ENCODE results near the gene ADCK2. TPM values are rescaled to one million over a fixed set of nuclear protein-coding genes. Genes with fewer than 3 reads are reported as not detected.
"Not testable (repeated sequence)": the region's sequence is repeated elsewhere in the genome, so short reads cannot be mapped to it uniquely, and the experiment has no call there.

Gene ADCK2
- total RNA-seq, 2 donors from 2014 or later, result 25.4 to 40.6 TPM

GRCh38 chr7:140643416-140643815 is 29.3 kb upstream of the ADCK2 start:
- Histone ChIP-seq H3K4me3 (no peak overlapping the region), H3K36me3 (no peaks in the 10 kb centered on the region), H3K9me3 (no peaks in the 10 kb centered on the region), H3K9ac (ENCODE audit: low read depth in 2 of 2, low read length in 2 of 2) (no peak overlapping the region), H3K27ac (no peak overlapping the region), H3K27me3 (peaks cover 11% of the 10 kb centered on the region), H3K4me1 (no peaks in the 10 kb centered on the region)
- no peak for TF ChIP-seq CTCF (IDR thresholded peaks at IDR 0.05)
- intact Hi-C loops (cut with DNase I), result no loop called here
- no peak for DNase-seq

- H3K4me3 ChIP-seq; H3K27me3 ChIP-seq; H3K9ac ChIP-seq (ENCODE audit: low read depth in 2 of 2, low read length in 2 of 2); H3K36me3 ChIP-seq; intact Hi-C loops (cut with DNase I); H3K9me3 ChIP-seq; H3K27ac ChIP-seq; H3K4me1 ChIP-seq; DNase-seq: not testable (repeated sequence)
Observed at GRCh38 chr7:140644761-140645160, 28.0 kb upstream of the ADCK2 start.

GRCh38 chr7:140645166-140645900 is 27.4 kb upstream of the ADCK2 start:
- Histone ChIP-seq H3K4me1 (no peaks in the 10 kb centered on the region), H3K36me3 (no peaks in the 10 kb centered on the region), H3K9ac (ENCODE audit: low read depth in 2 of 2, low read length in 2 of 2) (no peak overlapping the region), H3K9me3 (no peaks in the 10 kb centered on the region), H3K27ac (no peak overlapping the region), H3K4me3 (no peak overlapping the region), H3K27me3 (no peaks in the 10 kb centered on the region)
- DNase-seq, result no peak
- TF ChIP-seq CTCF (IDR thresholded peaks at IDR 0.05), result no peak
- intact Hi-C loops (cut with DNase I), result no loop called here

- DNase-seq, result peak; percentile 51
- no peaks in the 10 kb centered on the region for H3K36me3 ChIP-seq
Observed at GRCh38 chr7:140646931-140647647, 25.7 kb upstream of the ADCK2 start.

GRCh38 chr7:140649556-140650205 is 23.1 kb upstream of the ADCK2 start:
- no peaks in the 10 kb centered on the region for H3K9me3 ChIP-seq
- no peak overlapping the region for H3K27ac ChIP-seq
- no peaks in the 10 kb centered on the region for H3K36me3 ChIP-seq
- TF ChIP-seq CTCF (IDR thresholded peaks at IDR 0.05), result no peak
- H3K9ac ChIP-seq (ENCODE audit: low read depth in 2 of 2, low read length in 2 of 2), result no peak overlapping the region
- H3K4me3 ChIP-seq, result no peak overlapping the region
- no peak for DNase-seq
- no peaks in the 10 kb centered on the region for H3K27me3 ChIP-seq
- H3K4me1 ChIP-seq, result peaks cover 3% of the 10 kb centered on the region
- intact Hi-C loops (cut with DNase I), result loop anchor here (5.0 to 10.0 kb wide), 2 partner anchors 172 to 305 kb away; partner anchors contain the start of gene MKRN1

More at GRCh38 chr7:140646931-140647647, 25.7 kb upstream of the ADCK2 start:
- H3K4me3 ChIP-seq, result no peak overlapping the region
- H3K9me3 ChIP-seq, result no peaks in the 10 kb centered on the region
- intact Hi-C loops (cut with DNase I), result no loop called here
- no peak overlapping the region for H3K9ac ChIP-seq (ENCODE audit: low read depth in 2 of 2, low read length in 2 of 2)
- H3K4me1 ChIP-seq, result no peaks in the 10 kb centered on the region
- no peaks in the 10 kb centered on the region for H3K27me3 ChIP-seq
- TF ChIP-seq CTCF (IDR thresholded peaks at IDR 0.05), result peak; percentile 35
- H3K27ac ChIP-seq, result no peak overlapping the region

Measured in colonic mucosa (tissue), 4 donors.